Panc1 (cell line): ENCODE results near the gene LHPP. TPM values are rescaled to one million over a fixed set of nuclear protein-coding genes. Genes with fewer than 3 reads are reported as not detected.

Experiments used
- ATAC-seq: fragments of 200-7000 bp; cut with Tn5 transposase; 2 replicates; pipeline ENCODE4 v1.9.1; 2020; ENCODE audit warnings: mild to moderate bottlenecking, moderate library complexity
- BruUV-seq: library from RNA; stranded (reverse); fragments of 400-500 nt; replicated peaks from 2 replicates; lab custom pipeline; 2021; lab: Mats Ljungman, UMichigan
- CTCF ChIA-PET: fragments of 300-600 bp; sonication (Branson Sonifier 250); formaldehyde crosslinking; loops from one replicate; lab custom pipeline; 2022; ENCODE audit warnings: antibody characterized with exemption; lab: Charles Lee
- POLR2A ChIA-PET: fragments of 300-600 bp; sonication (Branson Sonifier 250); formaldehyde crosslinking; loops from one replicate; lab custom pipeline; 2022; ENCODE audit warnings: antibody characterized with exemption; lab: Charles Lee
- DNase-seq: peaks from one replicate; pipeline ENCODE4 v3.0.0-alpha.2; 2010; ENCODE audit warnings: low read depth, low spot score
- H3K27ac ChIP-seq: 2 replicates; pipeline ENCODE4 v1.5.1; 2011; ENCODE audit warnings: mild to moderate bottlenecking, low read length, inconsistent platforms
- H3K27me3 ChIP-seq: fragments of 200-500 bp; sonication (Bioruptor generic); 2 replicates; pipeline ENCODE4 v1.6.0; 2014; ENCODE audit warnings: low read length, inconsistent platforms; ENCODE audit not compliant: control insufficient read depth, insufficient read depth
- H3K36me3 ChIP-seq: fragments of 200-500 bp; sonication (Bioruptor generic); 2 replicates; pipeline ENCODE4 v1.5.1; 2014; ENCODE audit warnings: inconsistent platforms, mild to moderate bottlenecking, low read length, moderate library complexity; ENCODE audit not compliant: control insufficient read depth, insufficient read depth
- H3K4me1 ChIP-seq: 2 replicates; pipeline ENCODE4 v1.5.1; 2011; ENCODE audit warnings: inconsistent platforms, mild to moderate bottlenecking, low read length, moderate library complexity; ENCODE audit not compliant: control insufficient read depth, insufficient read depth
- H3K4me3 ChIP-seq, 2 experiments: 2 replicates each; pipeline ENCODE4 v1.5.1; 2011 to 2012; ENCODE audit warnings: low read depth in 2 of 2, low read length in 2 of 2, mild to moderate bottlenecking in 2 of 2, inconsistent platforms in 1 of 2, moderate library complexity in 1 of 2
- H3K9me3 ChIP-seq: fragments of 200-500 bp; sonication (Bioruptor generic); 2 replicates; pipeline ENCODE4 v1.5.1; 2014; ENCODE audit warnings: low read depth, mild to moderate bottlenecking, inconsistent platforms, low read length, moderate library complexity; ENCODE audit not compliant: control insufficient read depth, insufficient read depth
- CTCF ChIP-seq: fragments of 450-650 bp; IDR thresholded peaks from 2 replicates; pipeline ENCODE4 v1.5.1; 2017; ENCODE audit warnings: mild to moderate bottlenecking
- POLR2AphosphoS5 ChIP-seq: IDR thresholded peaks from 2 replicates; pipeline ENCODE4 v1.6.1; 2012; ENCODE audit warnings: mild to moderate bottlenecking, low read depth, low read length, moderate library complexity
- REST ChIP-seq, 2 experiments: IDR thresholded peaks; 2 replicates each; pipeline ENCODE4 v1.6.1; 2011 to 2012; ENCODE audit warnings: low read depth in 2 of 2, control low read depth in 1 of 2, low read length in 1 of 2, mild to moderate bottlenecking in 1 of 2, moderate library complexity in 1 of 2; ENCODE audit not compliant: insufficient read depth in 1 of 2
- SIN3A ChIP-seq: IDR thresholded peaks from 2 replicates; pipeline ENCODE4 v1.6.1; 2012; ENCODE audit warnings: low read depth, mild to moderate bottlenecking, low read length, moderate library complexity, borderline replicate concordance; ENCODE audit not compliant: insufficient read depth
- TCF7L2 ChIP-seq: IDR thresholded peaks from 2 replicates; pipeline ENCODE4 v1.6.1; 2011; ENCODE audit warnings: mild to moderate bottlenecking, low read depth, low read length, inconsistent platforms
- in situ Hi-C: cut with HindIII; loops from 2 replicates; pipeline ENCODE4 v1.10.0; 2016; ENCODE audit warnings: low sequenced_read_pairs, low pct_unique_long_range_greater_than_20kb
- intact Hi-C: fragments of 100-400 bp; cut with micrococcal nuclease; formaldehyde crosslinking; loops from one replicate; pipeline ENCODE4 v1.10.0; 2022; ENCODE audit not compliant: unreplicated experiment
- total RNA-seq: library from RNA; stranded (reverse); gene quantifications from one replicate; pipeline ENCODE4 v1.2.1, GENCODE V29; 2021; ENCODE audit not compliant: unreplicated experiment

LHPP gene
- total RNA-seq, 1 experiment from 2014 or later = 15.0 TPM

GRCh38 chr10:124568848-124569622 is 107.4 kb downstream of the LHPP start:
- ChIA-PET CTCF (interaction anchor here (0.6 kb wide), 1 partner anchor 135 kb away, joined by 6 read pairs; no protein-coding TSS in a partner anchor), POLR2A (no interaction called here)
- H3K27me3 ChIP-seq = no peaks in the 10 kb centered on the region; the same call in 1 of the 2 replicates
- DNase-seq = no peak
- in situ Hi-C loops = no loop called here
- H3K27ac ChIP-seq = no peak overlapping the region
- H3K36me3 ChIP-seq = no peaks in the 10 kb centered on the region
- no peak overlapping the region for H3K4me3 ChIP-seq
- intact Hi-C loops = no loop called here
- no peak for ATAC-seq
- no peaks in the 10 kb centered on the region for H3K4me1 ChIP-seq
- no peak for TF ChIP-seq TCF7L2
- no peak for TF ChIP-seq SIN3A
- TF ChIP-seq REST (IDR thresholded peaks at IDR 0.05; ENCODE audit: insufficient read depth in 1 of 2, low read depth in 2 of 2, low read length in 1 of 2) = no peak
- no peak for TF ChIP-seq CTCF
- no peak for TF ChIP-seq POLR2AphosphoS5
- BruUV-seq = no TSS peak
- H3K9me3 ChIP-seq = no peaks in the 10 kb centered on the region

GRCh38 chr10:124569623-124570470 is 108.2 kb downstream of the LHPP start:
- H3K27me3 ChIP-seq = no peaks in the 10 kb centered on the region; the same call in 1 of the 2 replicates
- no peak for ATAC-seq

More at GRCh38 chr10:124569623-124570470, 108.2 kb downstream of the LHPP start:
- no peak for TF ChIP-seq TCF7L2
- TF ChIP-seq REST (IDR thresholded peaks at IDR 0.05; ENCODE audit: insufficient read depth in 1 of 2, low read depth in 2 of 2, low read length in 1 of 2) = no peak
- no peak for TF ChIP-seq POLR2AphosphoS5
- TF ChIP-seq SIN3A = no peak
- no peak for TF ChIP-seq CTCF
- Histone ChIP-seq H3K27ac (no peak overlapping the region), H3K4me1 (no peaks in the 10 kb centered on the region), H3K36me3 (no peaks in the 10 kb centered on the region), H3K4me3 (no peak overlapping the region), H3K9me3 (no peaks in the 10 kb centered on the region)
- intact Hi-C loops = no loop called here
- ChIA-PET POLR2A (no interaction called here), CTCF (interaction anchor here (0.6 to 0.7 kb wide), 2 partner anchors 135 to 261 kb away, joined by 5 to 6 read pairs; no protein-coding TSS in a partner anchor)
- DNase-seq = no peak
- in situ Hi-C loops = no loop called here
- no TSS peak for BruUV-seq
